Cortex of kidney (tissue), 1 donor: ENCODE measurements around the gene TLK1.
"Not testable (repeated sequence)": the region's sequence is repeated elsewhere in the genome, so short reads cannot be mapped to it uniquely, and the experiment has no call there.

ENCODE experiments used
- DNase-seq: peaks from one replicate; lab custom pipeline; 2025; lab: John Stamatoyannopoulos, UW

Gene TLK1

GRCh38 chr2:171169839-171170238 lies 9.1 kb upstream of the TLK1 start:
- DNase-seq: no peak

- DNase-seq: no peak
These were observed 8.6 kb upstream of the TLK1 start for GRCh38 chr2:171169333-171169732.

DNA sequence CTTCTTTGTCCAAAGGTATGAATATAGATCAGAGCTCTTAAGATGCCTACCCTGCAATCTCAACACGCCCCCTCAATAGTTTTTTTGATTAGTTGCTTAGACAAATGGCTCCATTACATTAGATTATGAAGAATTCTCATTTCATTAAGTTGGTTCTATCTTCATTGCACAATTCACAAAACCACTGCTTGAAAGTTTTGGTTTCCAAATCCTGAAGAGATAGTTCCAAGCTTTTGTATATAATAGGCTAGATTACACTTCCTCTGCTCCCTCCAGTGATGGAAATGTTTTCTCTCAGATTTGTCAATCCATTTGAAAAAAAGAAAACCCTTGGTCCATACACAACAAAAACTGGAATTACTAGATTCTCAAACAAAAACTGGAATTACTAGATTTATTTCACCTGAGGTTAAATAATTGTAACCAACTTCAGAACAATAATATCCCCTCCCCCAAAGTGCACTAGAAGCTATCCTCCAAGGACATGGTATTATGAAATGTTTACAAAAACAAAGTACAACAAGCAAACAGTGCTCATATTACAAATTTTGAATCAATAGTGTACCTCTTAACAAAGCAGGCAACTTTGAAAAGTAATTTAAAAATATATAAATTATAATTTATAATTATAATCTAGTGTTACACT lies 6.8 kb upstream of the TLK1 start:
- no peak for DNase-seq

- no peak for DNase-seq
These were observed 5.8 kb upstream of the TLK1 start for GRCh38 chr2:171166328-171166983.

GRCh38 chr2:171165967-171166327 lies 5.3 kb upstream of the TLK1 start:
- DNase-seq: no peak

DNA sequence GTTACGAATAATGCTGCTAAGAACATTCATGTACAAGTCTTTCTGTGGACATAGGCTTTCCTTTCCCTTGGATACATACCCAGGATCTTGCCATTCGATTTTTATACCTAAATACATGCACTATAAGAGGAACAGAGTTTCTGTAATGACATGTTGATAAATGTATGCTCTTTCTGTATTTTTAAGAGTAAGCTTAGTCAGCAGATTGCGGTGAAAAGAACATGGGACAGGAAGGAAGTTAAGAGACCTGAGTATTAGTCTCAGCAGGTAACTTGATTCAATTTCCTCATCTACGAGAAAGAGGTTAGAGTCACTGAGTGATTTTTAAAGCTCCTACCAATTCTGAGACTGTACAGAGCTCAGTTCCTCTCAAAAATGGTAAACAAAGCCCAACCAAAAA lies 2.6 kb upstream of the TLK1 start:
- no peak for DNase-seq

GRCh38 chr2:171162522-171163197 lies 2.0 kb upstream of the TLK1 start:
- DNase-seq: not testable (repeated sequence)

- DNase-seq: no peak
These were observed 455 bp upstream of the TLK1 start for GRCh38 chr2:171160956-171161740.

DNA sequence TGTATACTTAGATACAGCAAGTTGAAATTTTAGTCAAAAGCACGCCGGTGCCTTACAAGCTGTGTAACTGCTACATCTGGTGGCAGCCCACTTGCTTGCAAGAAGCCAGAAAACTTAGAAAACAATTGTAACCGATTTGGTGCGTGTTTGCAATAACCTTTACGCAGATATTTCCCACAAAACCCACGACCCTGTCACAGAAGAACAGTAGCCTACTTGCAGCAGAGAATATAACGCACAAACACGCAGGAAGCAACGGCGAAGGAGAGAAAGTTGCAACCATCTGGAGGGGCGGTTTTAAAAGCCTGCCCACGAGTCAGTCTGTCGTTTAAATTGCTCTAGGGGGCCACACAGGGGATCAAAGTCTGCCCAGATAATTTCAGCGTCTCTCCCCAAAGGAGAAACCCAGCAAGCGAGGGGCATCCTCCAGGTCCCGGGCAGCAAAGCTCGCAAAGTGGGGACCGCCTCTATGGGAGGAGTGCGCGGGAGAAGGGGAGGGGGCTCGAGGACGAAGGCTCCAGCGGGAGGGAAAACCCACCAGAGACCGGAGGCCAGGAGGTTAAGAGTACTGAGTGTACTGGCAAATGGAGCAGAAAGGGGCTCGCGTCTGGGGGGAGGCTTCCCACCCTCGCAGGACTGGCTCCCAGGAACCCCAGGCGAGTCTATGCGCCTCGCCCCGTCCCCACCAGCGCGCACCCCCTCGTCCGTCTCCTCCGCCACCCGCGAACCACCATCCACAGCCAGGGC lies 1.1 kb downstream of the TLK1 start:
- DNase-seq: no peak

- no peak for DNase-seq
These were observed 1.8 kb downstream of the TLK1 start for GRCh38 chr2:171158790-171159371.

GRCh38 chr2:171158036-171158789 lies 2.5 kb downstream of the TLK1 start:
- DNase-seq: no peak

DNA sequence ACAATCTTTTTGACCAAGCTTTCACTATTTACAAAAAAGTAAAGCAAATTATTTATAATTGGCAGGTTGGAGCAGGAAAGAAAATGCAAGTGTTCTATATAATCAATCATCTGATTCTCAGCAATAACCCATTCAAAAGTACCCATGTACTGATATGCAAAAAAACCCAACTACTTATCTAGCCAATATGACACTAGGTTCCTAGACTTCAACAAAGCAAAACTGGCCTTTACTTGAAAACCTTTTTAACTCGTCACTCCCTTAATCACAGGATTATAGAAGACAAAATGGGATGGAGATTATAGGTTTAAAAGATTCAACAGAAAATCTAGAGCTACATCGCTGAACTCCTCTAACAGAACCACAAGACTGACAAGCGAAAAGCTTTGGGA lies 3.6 kb downstream of the TLK1 start:
- no peak for DNase-seq

DNA sequence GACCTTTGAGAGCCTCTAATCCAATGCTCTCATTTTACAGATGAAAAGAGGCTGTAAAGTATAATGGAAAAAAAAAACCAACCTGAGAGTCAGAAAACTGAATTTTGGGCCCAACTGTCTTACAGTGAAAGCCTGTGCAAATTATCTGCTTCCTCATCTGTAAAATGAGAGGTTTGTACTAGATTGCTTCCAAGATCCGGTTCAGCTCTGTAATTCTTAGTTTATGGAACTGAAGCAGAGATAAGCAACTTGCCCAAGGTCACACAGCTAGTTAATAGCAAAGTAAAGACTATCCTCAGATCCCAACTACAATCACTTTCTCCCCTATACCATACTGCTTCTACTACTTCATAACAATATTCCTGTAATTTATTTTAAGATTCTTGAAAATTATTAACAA lies 6.3 kb downstream of the TLK1 start:
- no peak for DNase-seq

GRCh38 chr2:171150694-171151285 lies 9.9 kb downstream of the TLK1 start:
- DNase-seq: no peak

- DNase-seq: no peak
These were observed 10.6 kb downstream of the TLK1 start for GRCh38 chr2:171149986-171150693.

- no peak for DNase-seq
These were observed 11.3 kb downstream of the TLK1 start for GRCh38 chr2:171149171-171149938.

DNA sequence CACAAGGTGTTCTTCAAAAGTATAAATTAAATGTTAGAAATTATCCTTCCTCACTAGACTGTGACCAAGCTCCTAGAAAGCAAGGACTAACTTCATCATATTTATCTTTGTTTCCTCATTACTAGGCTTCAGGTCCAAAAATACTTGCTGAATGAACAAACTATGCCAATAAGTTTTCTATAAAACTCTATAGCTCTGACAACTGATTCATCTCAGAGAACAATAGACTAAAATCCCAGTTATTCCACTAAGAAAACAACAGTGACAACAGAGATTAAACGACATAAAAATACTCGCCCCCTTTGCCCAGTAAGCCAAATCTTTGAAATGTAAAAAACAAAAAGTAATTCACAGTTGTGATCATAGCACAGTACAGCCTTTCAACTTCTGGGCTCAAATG lies 13.6 kb downstream of the TLK1 start:
- DNase-seq: no peak

DNA sequence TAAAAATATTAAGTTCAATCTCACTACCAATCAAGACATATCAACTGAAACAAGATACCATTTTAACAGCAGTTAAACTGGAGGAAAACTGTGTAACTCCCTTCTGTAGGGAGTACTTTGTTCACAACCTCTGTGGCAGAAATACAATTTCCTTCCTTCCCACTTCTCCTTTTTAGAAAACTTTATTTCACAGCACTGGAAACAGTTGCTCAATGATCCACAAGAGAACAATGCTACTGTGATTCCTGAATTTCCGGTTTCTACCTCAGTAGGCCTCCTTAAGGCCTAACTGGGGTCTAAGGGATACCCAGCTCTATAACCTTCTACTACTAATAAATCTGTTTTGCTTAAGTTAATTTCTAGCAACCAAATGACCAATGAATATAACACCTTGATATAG lies 14.1 kb downstream of the TLK1 start:
- DNase-seq: no peak

GRCh38 chr2:171146071-171146470 lies 14.6 kb downstream of the TLK1 start:
- DNase-seq: no peak
